Tibial artery (tissue), 4 donors: ENCODE measurements around the gene MAPK6.

Source experiments
- DNase-seq, 2 donors: peaks; one replicate each; pipeline ENCODE4 v3.0.0-alpha.2; 2019
- H3K27ac ChIP-seq, 2 donors: fragments of 200-600 bp; sonication (generic) in 1 of 2; 1 replicate in 1 of 2; 2 replicates in 1 of 2; pipeline ENCODE4 v1.5.1; 2018 to 2019; ENCODE audit warnings: mild to moderate bottlenecking in 1 of 2
- H3K27me3 ChIP-seq, 2 donors: fragments of 200-600 bp; sonication (generic) in 1 of 2; one replicate each; pipeline versions ENCODE4 v1.5.1 to v1.6.0; 2016 to 2019
- H3K36me3 ChIP-seq, 3 donors: fragments of 200-600 bp; sonication (generic) in 2 of 3; one replicate each; pipeline ENCODE4 v1.5.1; 2016 to 2019; ENCODE audit warnings: mild to moderate bottlenecking in 2 of 3
- H3K4me1 ChIP-seq, 4 donors: fragments of 200-600 bp; sonication (generic) in 2 of 4; 1 replicate in 3 of 4; 2 replicates in 1 of 4; pipeline ENCODE4 v1.5.1; 2016 to 2019
- H3K4me3 ChIP-seq, 2 donors: fragments of 200-600 bp; sonication (generic) in 1 of 2; 1 replicate in 1 of 2; 2 replicates in 1 of 2; pipeline ENCODE4 v1.5.1; 2018 to 2019; ENCODE audit warnings: mild to moderate bottlenecking in 2 of 2
- H3K9me3 ChIP-seq, 3 donors: fragments of 200-600 bp; sonication (generic) in 1 of 3; one replicate each; pipeline ENCODE4 v1.5.1; 2016 to 2019
- CTCF ChIP-seq, 2 experiments: fragments of 200-600 bp in 1 of 2; fragments of 450-650 bp in 1 of 2; IDR thresholded peaks; one replicate each; pipeline ENCODE4 v1.5.1; 2017 to 2019; ENCODE audit warnings: antibody characterized with exemption in 2 of 2, mild to moderate bottlenecking in 1 of 2, moderate library complexity in 1 of 2
- intact Hi-C: fragments of 100-400 bp; cut with DNase I; formaldehyde crosslinking; loops from one replicate; pipeline ENCODE4 v1.15.0; 2023; ENCODE audit warnings: low total_unique reads

Gene MAPK6

GRCh38 chr15:52097180-52097579 is 78.2 kb downstream of the MAPK6 start:
- Histone ChIP-seq H3K27me3 (no peaks in the 10 kb centered on the region), H3K27ac (no peak overlapping the region), H3K9me3 (no peaks in the 10 kb centered on the region), H3K4me1 (peaks cover 0 to 34% (median 25%) of the 10 kb centered on the region in 4 donors), H3K36me3 (no peaks in the 10 kb centered on the region), H3K4me3 (no peak overlapping the region)
- intact Hi-C loops = no loop called here
- no peak for DNase-seq
- TF ChIP-seq CTCF (IDR thresholded peaks at IDR 0.05) = no peak

GRCh38 chr15:52098323-52098722 is 79.3 kb downstream of the MAPK6 start:
- intact Hi-C loops = no loop called here

GRCh38 chr15:52099651-52100272 is 80.7 kb downstream of the MAPK6 start:
- intact Hi-C loops = no loop called here
- H3K36me3 ChIP-seq = no peaks in the 10 kb centered on the region
- no peak for DNase-seq
- no peak for TF ChIP-seq CTCF (IDR thresholded peaks at IDR 0.05)
- no peak overlapping the region for H3K27ac ChIP-seq
- H3K4me1 ChIP-seq = peaks cover 0 to 17% (median 8%) of the 10 kb centered on the region in 4 donors
- H3K9me3 ChIP-seq = no peaks in the 10 kb centered on the region
- no peak overlapping the region for H3K4me3 ChIP-seq
- no peaks in the 10 kb centered on the region for H3K27me3 ChIP-seq

More at GRCh38 chr15:52098323-52098722, 79.3 kb downstream of the MAPK6 start:
- no peaks in the 10 kb centered on the region for H3K36me3 ChIP-seq
- no peaks in the 10 kb centered on the region for H3K9me3 ChIP-seq
- no peak for DNase-seq
- no peak for TF ChIP-seq CTCF (IDR thresholded peaks at IDR 0.05)
- H3K4me3 ChIP-seq = no peak overlapping the region
- peaks cover 0 to 28% (median 18%) of the 10 kb centered on the region in 4 donors for H3K4me1 ChIP-seq
- H3K27ac ChIP-seq = no peak overlapping the region
- H3K27me3 ChIP-seq = no peaks in the 10 kb centered on the region

- DNase-seq = peak; percentile 82 to 90
- Histone ChIP-seq H3K27ac (no peak overlapping the region), H3K36me3 (no peaks in the 10 kb centered on the region), H3K4me3 (no peak overlapping the region), H3K4me1 (peaks cover 0 to 11% (median 3%) of the 10 kb centered on the region in 4 donors), H3K27me3 (no peaks in the 10 kb centered on the region), H3K9me3 (no peaks in the 10 kb centered on the region)
- no peak for TF ChIP-seq CTCF (IDR thresholded peaks at IDR 0.05)
- intact Hi-C loops = no loop called here
Measured at GRCh38 chr15:52100807-52101442, 81.9 kb downstream of the MAPK6 start.

- no peak overlapping the region for H3K27ac ChIP-seq
- H3K27me3 ChIP-seq = no peaks in the 10 kb centered on the region
- H3K9me3 ChIP-seq = no peaks in the 10 kb centered on the region
- H3K36me3 ChIP-seq = no peaks in the 10 kb centered on the region
- no peak for DNase-seq
- H3K4me3 ChIP-seq = no peak overlapping the region
- intact Hi-C loops = no loop called here
- peaks cover 0 to 11% (median 3%) of the 10 kb centered on the region in 4 donors for H3K4me1 ChIP-seq
- TF ChIP-seq CTCF (IDR thresholded peaks at IDR 0.05) = no peak
Measured at GRCh38 chr15:52101542-52102323, 82.7 kb downstream of the MAPK6 start.
